HG02852 (cell line): ENCODE results near the gene FZD10.

Source experiments
- ATAC-seq: cut with Tn5 transposase; IDR thresholded peaks from one replicate; pipeline ENCODE4 v1.9.1; 2021; ENCODE audit warnings: mild to moderate bottlenecking, moderate library complexity; ENCODE audit not compliant: unreplicated experiment

FZD10 gene

DNA sequence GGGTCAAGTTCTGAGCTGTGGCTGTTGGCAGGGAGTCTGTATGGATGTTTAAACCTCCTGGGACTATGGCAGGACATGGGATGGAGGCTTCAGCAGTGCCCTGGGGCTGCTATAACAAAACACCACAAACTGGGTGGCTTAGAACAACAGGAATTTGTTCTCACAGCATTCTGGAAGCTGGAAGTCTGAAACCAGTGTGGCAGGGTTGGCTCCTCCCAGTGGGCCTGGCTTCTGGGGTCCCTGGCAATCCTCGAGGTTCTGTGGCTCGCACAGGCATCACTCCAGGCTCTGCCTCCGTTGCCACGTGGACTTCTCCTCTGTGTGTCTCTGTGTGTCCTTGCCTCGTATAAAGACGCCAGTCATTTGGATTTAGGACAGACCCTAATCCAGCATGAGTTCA, 39.9 kb downstream of the FZD10 start:
- ATAC-seq: no peak

DNA sequence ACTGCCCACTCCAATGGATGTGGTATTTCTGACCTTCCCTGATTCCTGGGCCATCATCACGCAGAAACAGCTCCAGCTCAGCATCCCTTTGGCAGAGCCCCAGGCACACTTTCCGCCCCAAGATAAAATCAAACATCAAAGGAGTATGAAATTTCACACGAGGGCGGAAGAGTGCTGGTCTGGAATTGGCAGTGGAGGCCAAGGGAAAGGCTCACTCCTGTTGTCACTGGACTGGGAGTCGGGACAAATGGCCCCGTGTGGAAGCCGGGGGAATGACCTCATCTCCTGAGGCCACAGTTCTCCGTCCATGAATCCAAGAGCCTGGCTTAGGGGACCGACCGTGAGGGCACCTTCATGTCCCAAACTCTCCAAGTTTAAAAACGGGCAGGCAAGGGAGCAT, 40.9 kb downstream of the FZD10 start:
- no peak for ATAC-seq

DNA sequence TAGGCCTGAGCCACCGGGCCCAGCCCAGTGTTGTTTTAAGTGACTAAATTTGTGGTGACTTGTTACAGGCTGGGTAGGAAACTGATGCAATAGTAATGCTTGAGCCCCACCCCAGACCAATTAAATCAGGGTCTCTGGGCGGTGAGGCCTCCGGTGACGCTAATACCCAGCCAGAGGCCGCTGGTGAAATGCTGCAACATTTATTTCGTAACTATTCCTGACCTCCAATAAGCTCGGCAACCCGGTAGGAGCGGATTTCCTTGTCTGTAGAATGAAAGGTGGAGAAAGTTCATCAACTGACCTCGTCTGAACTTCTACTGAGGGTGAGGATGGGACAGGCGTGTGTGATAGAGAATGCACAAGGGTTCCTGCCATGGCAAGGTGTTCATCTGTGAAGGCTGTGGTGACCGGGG, 42.3 kb downstream of the FZD10 start:
- ATAC-seq: no peak

DNA sequence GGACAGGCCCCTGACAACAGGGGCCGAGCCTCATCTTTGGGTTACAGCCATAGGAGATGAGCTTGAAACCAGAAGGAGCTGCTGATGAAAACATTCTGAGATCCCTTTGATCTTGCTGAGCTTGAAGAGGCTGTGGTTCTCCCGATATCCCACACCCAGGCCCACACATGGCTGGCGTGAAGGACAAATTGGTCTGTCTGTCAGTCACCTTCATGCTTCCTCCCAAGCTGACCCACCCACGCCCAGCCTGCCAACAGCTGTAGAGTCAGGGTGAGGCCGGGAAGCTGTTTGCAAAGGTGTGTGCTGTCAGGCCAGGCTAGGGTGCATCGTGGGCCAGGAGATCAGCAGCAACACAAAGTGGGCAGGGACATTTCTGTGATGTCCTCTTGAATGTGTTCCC, 43.2 kb downstream of the FZD10 start:
- ATAC-seq: no peak

DNA sequence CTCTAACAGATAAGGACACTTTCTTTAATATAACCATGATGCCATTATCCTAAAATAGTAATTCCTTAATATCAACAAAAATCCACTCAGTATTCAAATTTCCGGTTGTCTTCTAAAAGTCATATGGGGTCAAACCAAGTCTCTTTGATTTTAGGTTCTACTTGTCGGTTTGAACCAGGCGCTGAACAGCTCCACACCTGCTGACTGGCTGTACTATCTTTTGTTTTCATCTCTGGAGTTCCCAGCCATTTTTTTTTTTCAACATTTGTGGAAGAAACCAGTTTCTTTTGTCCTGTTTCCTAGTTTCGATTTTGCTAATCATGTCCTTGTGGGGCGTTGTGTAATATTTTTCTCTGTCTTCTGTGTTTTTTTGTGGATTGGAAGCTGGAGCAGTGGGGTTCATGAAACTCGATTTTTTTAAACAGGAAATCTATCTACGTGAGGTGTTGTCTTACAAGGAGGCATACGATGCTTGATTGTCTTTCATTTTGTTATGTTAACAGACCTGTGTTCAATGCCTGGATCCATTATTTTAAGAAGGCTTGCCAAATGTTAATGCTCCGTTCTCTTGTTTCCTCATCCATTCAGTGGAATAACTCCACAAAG, 50.2 kb downstream of the FZD10 start:
- no peak for ATAC-seq

DNA sequence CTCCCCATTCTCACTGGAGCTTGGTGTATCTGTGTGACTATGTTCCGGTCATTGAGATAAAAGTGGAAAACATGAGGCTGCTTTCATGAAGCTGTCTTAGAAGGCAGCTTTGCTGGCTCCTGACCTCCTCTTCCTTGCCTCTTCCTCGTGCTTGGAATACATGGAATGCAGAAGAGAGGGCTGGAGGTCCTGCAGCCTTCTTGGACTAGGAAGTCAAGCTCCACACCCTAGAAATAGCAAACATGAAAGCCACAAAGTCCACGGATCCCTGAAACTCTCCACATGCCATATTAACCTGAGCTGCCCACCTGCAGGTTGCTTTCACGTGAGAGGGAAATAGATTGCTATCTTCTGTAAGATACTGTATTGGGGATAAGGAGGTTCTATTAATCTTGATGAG, 51.0 kb downstream of the FZD10 start:
- no peak for ATAC-seq

DNA sequence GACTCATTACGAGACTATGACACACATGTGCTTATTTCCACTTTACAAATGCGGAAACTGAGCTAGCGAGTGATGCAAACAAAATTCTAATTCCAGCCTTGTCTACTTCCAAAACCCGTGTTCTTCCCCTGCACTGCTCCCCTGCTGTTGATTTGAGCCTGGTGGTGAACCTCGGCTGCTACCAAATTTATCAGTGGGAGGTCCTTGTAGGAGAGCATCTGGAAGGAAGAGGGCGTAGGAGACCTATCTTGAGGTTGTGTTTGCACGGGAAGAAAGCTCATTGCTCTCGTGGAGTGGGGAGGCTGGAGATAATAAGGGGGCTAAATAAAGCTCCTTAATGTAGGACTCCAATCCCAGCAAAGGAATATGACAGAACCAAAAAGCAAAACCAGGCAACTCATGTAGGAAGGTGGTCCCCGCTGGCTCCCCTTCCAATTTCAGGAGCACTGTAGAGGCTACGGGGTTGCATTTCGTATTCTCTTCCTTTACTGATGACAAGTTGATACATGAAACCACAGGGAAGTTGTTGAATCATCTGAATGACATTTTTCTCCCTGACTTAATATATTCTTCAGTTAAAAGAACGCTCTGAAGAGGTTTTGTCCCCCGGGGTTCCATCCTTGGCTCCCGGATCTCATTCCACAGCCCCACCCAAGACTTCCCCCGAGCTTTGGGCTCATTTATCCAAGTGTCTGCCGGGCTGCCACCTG, 52.6 kb downstream of the FZD10 start:
- ATAC-seq: no peak
